ENCODE data around the gene KRTAP12-4.
"Not testable (repeated sequence)": the region's sequence is repeated elsewhere in the genome, so short reads cannot be mapped to it uniquely, and the experiment has no call there.

Gene KRTAP12-4

DNA sequence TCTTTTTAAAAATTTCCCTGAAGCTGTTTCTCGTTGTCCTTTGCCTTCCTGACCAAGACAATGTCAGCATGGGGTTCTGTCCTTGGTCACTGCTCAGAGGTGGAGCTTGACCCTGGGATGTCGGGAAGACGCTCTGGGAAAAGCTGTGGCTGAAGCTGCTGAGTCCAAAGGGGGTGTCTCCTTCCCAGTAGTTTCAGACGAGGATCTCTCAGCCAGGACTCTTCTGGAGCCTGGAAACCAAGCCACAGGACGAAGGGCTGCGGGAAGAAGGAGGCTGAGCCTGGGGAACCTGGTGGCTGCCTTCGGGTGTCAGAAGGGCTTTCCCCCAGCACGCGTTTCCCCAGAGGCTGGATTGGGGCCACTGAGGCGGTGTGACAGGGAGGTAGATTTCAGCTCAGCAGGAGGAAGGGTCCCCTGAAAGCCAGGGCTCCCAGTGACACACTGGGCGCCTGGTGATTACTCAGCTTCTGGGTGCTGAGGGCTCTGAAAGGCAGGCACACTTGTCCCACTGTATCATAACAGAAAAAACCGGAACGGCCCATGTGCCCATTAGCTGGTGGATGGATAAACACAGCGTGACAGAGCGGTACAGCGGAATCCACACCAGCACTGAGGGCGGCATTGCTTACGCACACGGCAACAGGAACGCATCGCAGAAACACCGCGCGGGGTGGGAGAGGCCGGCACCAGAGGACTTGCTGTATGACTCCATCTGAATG, 32.5 kb upstream of the KRTAP12-4 start:
- no peak for DNase-seq (ENCODE audit: low read depth)

DNA sequence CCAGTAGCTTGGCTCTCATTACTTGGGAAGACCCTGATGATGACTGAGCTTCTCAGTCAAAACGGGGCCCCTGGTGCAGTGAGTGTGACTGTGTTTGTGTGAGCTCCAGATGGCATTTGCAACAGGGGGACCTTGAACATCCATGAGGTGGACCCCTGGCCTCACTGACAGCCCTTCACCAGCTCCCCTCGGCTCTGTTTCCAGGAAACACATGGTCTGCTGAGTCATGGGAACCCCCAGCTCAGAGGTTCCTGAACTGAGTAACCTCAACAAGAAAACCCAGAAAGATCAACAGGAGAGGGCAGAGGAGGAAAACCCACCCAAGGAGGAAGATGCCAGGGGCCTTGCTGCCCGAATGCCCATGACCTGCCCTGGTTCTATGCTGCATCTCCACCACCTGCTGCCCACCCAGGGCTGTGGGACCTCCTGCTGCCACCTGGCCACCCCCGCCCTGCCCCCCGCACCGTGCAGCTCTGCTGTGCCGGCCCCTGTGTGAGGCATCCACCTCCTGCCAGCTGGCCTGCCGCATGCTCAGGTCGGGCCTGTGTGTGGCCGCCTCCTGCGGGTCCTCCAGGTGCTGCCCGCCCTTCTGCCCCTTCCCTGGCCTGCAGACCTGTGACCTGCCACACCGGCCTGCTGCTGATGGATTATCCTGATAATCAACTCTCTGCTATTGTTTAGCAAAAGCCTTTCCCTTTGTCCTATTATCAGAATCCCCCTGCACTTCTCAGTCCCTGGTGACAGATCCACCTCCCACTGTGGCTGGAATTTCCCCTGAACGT, 31.7 kb upstream of the KRTAP12-4 start:
- no peak for DNase-seq (ENCODE audit: low read depth)

- not testable (repeated sequence) for DNase-seq (ENCODE audit: low read depth)
These were observed 30.6 kb upstream of the KRTAP12-4 start for GRCh38 chr21:44685050-44685449.

DNA sequence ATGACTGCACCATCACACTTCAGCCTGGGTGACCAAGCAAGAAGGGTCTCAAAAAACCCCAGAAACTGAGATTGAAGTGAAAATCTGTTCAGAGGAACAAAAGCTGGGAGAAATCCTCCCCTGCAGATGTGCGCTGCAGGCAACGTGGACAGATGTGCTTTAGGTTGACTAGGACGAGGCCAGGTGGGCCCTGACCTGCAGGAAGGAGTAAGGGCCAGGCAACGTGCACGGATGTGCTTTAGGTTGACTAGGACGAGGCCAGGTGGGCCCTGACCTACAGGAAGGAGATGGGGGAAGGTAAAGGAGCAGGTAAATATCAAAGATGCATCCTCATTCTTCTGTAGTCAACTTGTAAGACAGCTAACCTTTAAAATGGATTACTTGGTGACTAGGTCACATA, 30.0 kb upstream of the KRTAP12-4 start:
- DNase-seq (ENCODE audit: low read depth) = no peak

DNA sequence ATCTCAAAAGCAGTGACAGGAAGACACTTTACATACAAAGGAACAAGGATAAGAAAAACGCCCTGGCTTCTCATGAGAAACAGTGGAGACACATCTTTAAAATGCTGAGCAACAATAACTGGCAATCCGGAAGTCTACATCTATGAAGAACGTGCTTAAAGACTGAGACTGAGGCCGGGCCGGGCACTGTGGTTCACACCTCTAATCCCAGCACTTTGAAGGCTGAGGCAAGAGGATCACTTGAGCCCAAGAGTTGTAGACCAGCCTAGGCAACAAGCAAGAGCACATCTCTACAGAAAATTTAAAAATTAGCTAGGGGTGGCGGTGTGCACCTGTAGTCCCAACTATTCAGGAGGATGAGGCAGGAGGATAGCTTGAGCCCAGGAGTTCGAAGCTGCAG, 29.6 kb upstream of the KRTAP12-4 start:
- no peak for DNase-seq (ENCODE audit: low read depth)

DNA sequence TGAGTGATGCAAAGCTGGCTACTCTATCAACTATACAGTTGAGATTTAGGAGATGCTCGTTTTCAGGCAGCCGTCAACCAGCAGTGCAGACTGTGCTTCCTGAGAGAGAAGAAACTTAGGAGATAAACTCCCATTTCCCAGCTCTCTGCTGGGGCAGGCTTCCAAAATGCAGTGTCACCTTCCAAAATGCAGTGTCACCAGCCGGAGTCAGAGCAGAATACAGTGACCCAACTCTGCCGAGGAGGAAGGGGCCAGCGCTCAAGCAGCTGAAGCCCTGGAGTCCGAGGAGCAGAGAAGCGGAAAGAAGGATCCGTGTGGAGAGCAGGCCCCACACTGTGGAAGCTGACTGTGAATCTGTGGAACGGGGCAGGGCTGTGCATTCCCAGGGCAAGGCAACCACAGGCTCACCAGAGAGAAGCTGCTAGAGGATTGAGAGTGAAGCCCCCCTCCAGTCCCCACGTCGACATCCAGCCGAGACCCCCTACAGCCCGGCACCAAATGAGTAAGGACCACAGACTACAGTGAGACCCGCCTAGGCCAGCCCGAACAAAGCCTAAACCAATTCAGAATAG, 28.2 kb upstream of the KRTAP12-4 start:
- no peak for DNase-seq (ENCODE audit: low read depth)

DNA sequence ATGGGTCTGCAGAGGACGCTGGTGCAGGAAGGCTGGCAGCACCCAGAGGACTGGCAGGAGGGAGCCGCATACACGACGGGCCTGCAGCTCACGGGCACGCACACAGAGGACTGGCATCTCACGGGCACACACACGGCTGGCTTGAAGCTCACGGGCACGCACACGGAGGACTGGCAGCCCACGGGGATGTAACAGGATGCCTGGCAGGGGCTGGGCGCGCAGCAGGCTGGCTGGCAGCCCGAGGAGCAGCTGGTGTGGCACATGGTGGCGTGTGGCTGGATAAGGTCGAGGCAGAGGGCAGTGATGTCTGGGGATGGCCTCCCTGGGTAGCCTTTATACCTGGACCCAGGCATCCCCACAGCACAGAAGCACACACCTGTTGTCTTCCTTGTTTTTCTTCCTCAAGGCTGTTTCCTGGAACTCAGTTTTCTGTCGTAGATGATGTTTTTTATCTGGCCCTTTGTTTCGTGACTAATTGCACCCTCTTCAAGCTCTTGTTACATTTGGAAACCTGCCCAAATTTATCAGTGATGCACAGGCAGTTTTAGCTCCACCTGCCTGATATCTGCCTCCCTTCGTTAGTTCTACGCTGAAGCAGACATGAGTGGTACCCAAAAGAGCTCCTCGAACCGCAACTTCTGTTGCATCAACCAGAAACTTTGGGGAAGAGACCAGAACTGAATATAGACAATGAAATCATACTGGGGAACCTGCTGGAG, 27.6 kb upstream of the KRTAP12-4 start, which contains the start of gene KRTAP12-1:
Gene KRTAP12-1 (minus strand): TSS at position 303 of the 719 bp plus-strand sequence. CDS start 40 bp downstream, at position 263.
- DNase-seq (ENCODE audit: low read depth) = no peak

DNA sequence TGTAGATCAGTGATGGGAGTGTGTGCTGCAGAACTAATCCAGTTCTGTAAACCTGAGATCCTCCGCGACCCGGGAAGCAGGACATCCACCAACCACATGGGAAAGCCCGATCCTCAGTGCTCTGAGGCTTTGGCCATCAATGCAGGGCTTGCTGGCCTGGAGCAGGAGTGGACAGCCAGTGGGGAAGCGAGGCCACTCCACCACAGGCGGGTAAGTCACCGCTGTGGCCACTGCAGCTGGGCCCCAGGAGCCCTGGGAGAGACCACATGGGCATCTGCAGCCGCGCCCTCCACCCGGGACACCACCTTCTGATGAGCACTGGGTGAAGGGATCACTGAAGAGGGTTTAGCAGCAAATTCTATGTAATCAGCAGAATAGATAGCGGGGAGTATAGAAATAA, 26.7 kb upstream of the KRTAP12-4 start:
- DNase-seq (ENCODE audit: low read depth) = no peak

DNA sequence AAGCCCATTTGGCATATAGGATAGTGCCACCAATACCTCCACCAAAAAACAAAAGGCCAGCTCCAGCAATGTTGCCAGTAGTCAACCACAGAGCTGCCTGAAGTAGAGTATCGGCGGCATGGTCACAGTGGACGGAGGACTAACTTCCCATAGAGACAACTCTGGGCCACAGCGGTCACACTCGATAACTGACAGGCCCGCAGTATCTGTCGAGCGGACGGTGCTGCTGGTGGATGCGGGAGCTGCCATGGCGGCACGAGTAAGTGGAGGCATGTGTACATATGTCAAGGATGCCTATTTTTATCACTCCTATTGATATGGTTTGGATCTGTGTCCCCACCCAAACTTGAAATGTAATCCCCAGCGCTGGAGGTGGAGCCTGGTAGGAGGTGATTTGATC, 23.4 kb upstream of the KRTAP12-4 start:
- DNase-seq (ENCODE audit: low read depth) = no peak

- DNase-seq (ENCODE audit: low read depth) = no peak
These were observed 17.5 kb upstream of the KRTAP12-4 start for GRCh38 chr21:44671911-44672310.

DNA sequence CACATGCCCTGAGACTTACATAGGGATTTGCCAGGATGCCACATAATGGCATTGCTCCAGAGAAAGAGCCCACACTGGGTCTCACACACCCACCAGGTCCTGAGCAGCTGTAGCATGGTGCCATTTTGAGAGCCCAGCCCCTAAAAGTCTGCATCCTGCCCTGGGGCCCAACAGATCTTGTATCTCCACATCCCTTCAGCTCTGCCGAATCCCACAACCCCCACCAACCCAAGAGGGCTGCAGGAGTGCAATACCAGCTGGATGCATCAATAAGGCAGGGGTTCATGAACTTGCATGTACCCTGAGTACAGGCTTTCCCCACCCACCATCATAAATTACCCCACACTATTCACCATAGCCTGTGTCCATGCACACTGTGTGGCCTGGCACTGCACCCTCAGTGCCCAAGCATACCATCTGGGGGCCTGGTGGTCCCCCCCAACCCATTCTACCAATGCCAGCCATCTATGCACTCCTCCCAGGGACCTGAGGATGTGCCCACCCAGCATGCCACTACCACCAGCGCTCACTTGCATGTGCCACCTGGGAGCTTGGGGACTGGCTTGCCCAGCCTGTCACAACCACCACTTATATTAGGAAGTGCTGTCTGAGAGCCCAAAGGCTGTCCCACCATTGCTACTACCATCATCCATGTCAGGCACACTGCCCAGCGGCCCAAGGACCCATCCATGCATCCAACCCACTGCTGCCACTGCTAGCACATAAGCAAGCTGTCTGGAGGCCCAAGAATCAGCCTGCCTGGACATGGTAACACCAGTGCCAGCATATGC, 16.4 kb upstream of the KRTAP12-4 start:
- no peak for DNase-seq (ENCODE audit: low read depth)

DNA sequence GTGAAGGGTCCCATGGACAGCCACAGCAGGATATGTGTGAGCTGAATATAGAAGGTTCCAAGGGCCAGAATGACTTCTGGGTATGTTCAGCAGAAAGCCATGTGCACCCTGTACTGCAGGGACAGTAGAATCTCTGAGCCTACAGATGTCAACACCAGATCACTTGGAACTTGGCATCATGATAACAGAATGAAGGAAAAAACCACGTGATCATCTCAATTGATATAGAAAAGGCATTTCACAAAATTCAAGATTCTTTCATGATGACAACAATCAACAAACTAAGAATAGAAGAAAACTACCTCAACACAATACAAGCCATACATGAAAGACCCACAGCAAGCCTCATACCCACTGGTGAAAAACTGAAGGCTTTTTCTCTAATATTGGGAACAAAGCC, 13.2 kb upstream of the KRTAP12-4 start:
- no peak for DNase-seq (ENCODE audit: low read depth)

- no peak for DNase-seq (ENCODE audit: low read depth)
These were observed 12.2 kb upstream of the KRTAP12-4 start, which contains the start of gene KRTAP12-2 for GRCh38 chr21:44666401-44667320. Gene KRTAP12-2, minus strand, starts transcription at chr21:44666927. Its CDS starts 41 bp downstream, at chr21:44666886.

DNA sequence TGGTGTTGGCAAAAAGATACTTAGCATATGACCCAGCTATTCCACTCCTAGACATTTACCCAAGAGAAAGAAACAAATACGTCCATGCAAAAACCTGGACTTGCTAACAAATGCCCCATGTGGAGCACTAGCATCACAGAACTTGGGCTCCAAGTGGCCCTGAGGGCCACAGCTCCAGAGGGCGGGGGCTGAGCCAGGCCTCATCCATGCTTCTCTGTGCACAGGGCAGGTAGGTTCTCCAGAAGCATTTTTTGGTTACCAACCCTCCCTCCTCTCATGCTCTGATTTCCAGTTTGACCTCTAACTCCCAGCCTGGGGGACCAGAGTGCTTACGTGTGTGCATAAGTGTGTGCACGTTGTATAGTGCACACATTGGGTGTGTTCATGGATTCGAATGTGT, 10.2 kb upstream of the KRTAP12-4 start:
- no peak for DNase-seq (ENCODE audit: low read depth)

DNA sequence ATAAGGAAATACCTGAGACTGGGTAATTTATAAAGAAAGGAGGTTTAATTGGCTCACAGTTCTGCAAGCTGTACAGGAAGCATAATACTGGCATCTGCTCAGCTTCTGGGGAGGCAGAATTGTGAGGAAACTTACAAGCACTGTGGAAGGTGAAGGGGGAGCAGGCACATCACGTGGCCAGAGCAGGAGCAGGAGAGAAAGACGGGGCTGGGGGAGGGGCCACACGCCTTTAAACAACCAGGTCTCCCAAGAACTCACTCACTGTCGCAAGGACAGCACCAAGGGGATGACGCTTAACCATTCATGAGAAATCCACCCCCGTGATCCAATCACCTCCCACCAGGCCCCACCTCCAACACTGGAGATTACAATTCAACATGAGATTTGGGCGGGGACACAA, 7.1 kb upstream of the KRTAP12-4 start:
- DNase-seq (ENCODE audit: low read depth) = not testable (repeated sequence)

GRCh38 chr21:44658913-44659595, 4.6 kb upstream of the KRTAP12-4 start:
- DNase-seq (ENCODE audit: low read depth) = no peak

DNA sequence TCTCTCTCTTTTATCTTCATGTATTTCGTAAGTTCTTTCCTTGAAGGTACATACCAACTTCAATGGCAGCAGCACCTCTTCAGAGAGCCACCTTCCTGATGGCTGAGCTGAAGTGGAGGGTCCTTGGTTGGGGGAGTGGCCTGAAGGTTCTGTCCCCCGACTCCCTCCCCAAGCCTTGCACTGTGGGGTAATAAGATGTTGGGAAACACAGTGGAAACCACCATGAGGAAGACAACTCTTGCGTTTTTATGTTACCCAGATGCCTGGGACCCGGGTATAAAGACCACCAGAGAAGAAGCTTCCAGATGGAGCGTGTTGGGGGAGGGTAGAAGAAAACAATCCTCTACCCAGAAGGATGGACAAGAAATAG, 4.1 kb upstream of the KRTAP12-4 start:
- no peak for DNase-seq (ENCODE audit: low read depth)

- DNase-seq (ENCODE audit: low read depth) = no peak
These were observed 3.4 kb upstream of the KRTAP12-4 start, which contains the start of gene KRTAP12-3 for GRCh38 chr21:44657635-44658540. Gene KRTAP12-3, plus strand, starts transcription at chr21:44657932. Its CDS starts 48 bp downstream, at chr21:44657980.

DNA sequence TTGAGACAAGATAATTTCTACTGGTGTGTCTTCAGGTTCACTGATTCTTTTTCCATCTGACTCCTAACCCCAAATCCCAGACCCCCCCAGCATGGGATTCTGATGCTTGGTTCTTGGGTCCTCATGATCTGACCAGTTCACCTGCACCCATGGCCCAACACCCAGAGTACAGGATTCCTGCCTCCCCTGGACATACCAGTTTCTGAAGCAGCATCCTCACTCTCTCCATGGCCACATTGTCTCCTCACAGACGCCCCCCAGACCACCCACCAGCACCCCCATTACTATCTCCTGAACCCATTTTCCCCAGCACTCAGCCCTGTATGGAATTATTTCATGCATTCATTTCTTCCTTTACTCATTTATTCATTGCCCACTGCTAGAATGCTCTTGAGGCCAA, 2.4 kb upstream of the KRTAP12-4 start:
- DNase-seq (ENCODE audit: low read depth) = no peak

Measured in stimulated activated CD8-positive, alpha-beta memory T cell treated with anti-CD3 and anti-CD28 coated beads, Interleukin-15, amount 100 ng/mL, for 24 hours (primary cell).